Hematopoietic multipotent progenitor cell treated with erythropoietin and hydrocortisone succinate and interleukin-3 and kit ligand, for 17 days (in vitro differentiated cells): ENCODE results near the gene HERC4.

Source experiments
- DNase-seq: peaks from one replicate; pipeline ENCODE4 v3.0.0-alpha.2; 2015; ENCODE audit warnings: low spot score

The HERC4 gene, protein sequence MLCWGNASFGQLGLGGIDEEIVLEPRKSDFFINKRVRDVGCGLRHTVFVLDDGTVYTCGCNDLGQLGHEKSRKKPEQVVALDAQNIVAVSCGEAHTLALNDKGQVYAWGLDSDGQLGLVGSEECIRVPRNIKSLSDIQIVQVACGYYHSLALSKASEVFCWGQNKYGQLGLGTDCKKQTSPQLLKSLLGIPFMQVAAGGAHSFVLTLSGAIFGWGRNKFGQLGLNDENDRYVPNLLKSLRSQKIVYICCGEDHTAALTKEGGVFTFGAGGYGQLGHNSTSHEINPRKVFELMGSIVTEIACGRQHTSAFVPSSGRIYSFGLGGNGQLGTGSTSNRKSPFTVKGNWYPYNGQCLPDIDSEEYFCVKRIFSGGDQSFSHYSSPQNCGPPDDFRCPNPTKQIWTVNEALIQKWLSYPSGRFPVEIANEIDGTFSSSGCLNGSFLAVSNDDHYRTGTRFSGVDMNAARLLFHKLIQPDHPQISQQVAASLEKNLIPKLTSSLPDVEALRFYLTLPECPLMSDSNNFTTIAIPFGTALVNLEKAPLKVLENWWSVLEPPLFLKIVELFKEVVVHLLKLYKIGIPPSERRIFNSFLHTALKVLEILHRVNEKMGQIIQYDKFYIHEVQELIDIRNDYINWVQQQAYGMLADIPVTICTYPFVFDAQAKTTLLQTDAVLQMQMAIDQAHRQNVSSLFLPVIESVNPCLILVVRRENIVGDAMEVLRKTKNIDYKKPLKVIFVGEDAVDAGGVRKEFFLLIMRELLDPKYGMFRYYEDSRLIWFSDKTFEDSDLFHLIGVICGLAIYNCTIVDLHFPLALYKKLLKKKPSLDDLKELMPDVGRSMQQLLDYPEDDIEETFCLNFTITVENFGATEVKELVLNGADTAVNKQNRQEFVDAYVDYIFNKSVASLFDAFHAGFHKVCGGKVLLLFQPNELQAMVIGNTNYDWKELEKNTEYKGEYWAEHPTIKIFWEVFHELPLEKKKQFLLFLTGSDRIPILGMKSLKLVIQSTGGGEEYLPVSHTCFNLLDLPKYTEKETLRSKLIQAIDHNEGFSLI

DNA sequence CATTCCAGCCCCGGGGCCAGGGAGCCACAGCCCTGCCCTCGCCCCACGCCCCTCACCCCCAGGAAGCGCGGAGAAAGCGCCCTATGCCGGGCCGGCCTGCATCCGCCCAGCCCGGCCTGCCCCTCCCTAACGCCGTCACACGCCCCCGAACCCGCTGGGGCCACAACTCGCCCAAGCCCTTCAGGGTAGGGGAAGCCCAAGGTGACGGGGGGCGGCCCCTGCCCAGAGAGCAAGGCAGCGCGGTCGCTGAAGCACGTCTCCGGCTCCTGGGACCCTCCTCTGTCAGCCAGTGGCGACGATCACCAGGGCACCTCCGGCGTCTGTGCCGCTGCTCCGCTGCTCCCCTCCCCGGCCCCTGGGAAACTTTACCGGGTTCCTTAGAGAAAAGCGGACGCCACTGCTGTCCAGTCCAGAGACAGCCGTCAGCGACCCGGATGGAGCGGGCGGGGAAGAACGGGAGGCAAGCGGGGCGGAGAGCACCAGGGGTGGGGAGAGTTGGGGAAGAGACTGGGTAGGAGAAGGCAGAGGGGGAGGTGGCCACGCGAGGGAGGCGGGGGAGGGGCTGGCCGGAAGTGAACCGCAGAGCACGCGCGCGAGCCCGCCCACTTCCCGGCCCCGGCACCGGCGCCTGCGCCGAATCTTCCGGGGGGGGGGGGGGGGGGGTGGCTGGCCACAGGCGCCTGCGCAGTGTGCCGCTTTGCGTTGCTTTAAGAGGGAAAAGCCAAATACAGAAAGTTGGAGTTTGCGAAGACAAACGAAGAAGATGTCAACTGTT lies at the start of gene HERC4:
Gene HERC4 (minus strand): TSS at position 509 of the 775 bp plus-strand sequence. CDS start 2,175 bp downstream, outside the sequence.
- DNase-seq, result peak; percentile 90

DNA sequence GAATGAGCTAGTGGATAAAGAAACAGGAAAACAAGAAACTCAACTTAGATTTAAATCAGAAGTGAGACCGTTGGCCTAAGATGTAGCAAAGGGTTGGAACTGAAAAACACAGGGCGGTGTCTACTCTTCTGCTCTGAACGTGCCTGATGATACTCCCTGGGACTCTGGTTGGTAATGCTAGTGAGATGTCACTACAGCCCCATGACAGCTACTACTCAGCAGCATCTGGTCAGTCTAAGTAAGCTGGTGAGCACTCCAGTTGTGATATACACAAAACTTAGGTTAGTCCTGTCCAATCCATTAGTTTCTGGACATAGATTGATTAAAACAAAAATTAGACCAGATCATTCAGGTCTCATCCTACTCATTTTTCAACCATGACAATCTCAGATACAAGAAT lies 49.6 kb upstream of the HERC4 start:
- no peak for DNase-seq

DNA sequence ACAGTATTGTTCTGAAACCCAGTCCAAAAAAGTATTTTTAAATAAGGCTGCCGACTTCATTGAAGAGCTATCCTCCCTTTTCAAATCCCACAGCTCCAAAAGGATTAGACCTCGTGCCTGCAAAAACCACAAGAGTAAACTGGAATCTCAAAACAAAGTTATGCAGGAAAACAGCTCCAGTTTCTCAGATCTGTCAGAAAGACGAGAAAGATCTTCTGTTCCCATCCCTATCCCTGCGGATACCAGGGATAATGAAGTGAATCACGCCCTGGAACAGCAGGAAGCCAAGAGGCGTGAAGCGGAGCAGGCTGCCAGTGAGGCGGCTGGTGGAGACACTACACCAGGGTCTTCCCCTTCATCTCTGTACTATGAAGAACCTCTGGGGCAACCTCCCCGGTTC lies 46.8 kb upstream of the HERC4 start:
- no peak for DNase-seq

DNA sequence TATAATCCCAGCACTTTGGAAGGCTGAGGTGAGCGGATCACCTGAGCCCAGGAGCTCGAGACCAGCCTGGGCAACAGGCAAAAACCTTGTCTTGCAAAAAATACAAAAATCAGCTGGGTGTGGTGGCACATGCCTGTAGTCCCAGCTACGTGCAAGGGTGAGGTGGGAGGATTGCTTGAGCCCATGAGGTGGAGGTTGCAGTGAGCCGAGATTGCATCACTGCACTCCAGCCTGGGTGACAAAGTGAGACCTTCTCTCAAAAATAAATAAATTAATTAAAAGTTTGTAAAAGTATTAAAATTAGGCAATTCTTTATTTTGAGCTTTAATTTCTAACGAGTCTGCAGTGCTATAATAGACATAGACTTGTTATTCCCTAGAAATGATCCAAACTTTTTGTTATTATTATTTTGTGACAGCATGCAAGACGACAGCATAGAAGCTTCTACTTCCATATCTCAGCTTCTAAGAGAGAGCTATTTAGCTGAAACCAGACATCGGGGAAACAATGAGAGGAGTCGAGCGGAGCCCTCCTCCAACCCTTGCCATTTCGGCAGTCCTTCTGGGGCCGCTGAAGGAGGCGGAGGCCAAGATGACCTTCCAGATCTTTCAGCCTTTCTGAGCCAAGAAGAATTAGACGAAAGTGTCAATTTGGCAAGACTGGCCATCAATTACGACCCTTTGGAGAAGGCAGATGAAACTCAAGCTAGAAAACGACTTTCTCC lies 46.1 kb upstream of the HERC4 start:
- no peak for DNase-seq

DNA sequence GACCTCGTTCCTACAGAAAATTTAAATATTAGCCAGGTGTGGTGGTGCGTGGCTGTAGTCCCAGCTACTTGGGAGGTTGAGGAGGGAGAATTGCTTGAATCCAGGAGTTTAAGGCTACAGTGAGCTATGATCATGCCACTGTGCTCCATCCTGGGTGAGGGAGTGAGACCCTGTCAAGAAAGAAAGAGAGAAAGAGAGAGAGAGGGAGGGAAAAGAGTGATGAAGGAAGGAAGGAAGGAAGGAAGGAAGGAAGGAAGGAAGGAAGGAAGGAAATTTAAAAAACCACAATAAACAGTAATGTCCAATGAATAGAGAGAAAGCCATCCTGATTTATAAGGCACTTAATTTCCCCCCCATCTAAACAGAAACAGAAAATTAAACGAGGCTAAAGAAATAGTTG lies 43.6 kb upstream of the HERC4 start:
- DNase-seq, result no peak

DNA sequence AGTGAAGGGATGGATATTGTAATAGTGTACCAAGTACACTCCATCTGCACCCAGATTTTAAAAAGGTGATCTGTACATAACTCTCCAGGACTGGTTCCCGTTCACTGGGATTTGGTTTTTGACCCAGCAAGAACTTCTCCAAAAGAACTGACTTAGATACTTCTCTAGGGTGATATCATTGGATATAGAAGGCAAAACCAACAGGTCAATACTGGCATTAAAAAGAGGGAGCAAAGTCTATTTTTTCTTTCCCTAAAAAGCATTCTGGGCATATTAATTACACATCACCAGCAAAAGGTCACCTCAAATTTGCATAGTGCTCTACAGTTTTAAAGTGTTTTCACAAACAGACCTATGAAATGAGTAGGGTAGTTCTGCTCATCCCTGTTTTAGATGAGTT lies 37.8 kb upstream of the HERC4 start:
- DNase-seq, result no peak

DNA sequence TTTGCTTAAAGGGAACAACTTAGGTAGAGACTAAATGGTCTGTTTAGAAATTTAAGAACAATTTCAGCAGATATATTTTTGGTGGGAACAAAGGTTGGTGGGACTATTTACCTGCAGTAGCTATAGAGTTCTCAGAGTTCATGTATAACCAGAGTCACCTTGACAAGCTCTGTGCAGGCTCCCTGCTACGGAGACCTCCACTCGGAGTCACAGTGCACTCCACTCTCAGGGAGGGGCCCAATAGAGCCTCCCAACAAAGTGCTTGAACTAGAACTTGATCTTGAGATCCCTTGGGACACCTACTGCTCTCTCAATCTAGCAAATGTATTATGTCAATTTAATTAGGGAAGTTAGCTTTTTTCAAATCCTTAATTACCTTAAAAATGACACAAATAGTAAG lies 36.5 kb upstream of the HERC4 start:
- no peak for DNase-seq

DNA sequence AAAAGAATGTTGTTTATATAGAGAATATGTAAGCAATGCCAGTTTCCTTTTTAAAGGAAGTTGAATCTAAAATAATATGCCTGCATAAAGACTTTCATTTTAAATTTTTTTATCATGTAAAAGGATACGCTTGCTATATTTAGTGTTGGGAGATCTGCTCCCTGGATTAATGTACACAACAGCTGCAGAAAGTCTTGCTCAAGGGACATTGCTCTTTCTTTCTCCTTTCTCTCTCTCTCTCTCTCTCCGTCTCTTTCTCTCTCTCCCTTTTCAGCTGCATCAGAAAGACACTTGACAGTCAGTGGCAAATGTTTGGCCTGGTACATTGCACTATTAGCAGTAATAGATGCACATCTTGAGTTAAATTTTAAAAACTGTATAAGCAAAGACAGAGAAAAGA lies 34.9 kb upstream of the HERC4 start:
- no peak for DNase-seq

DNA sequence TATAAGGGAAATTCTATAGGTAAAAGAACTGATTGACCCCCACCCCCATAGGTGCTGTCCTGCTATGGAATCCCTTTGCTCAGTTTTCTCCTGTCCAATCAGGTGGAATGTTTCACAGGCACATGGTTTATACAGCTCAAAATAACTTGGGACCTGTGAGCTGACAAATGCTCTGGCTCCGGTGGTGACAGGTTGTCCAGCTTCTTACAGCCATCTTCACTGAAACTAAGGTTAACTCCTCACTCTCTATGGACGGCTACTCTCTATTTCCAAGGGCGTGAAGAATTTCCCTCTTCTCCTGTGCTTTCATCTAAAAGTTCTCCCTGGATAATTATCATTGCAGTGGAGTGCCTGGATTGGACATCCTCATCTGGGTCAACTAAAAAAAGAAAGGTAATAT lies 34.2 kb upstream of the HERC4 start, which contains the start of gene MYPN:
Gene MYPN (plus strand): TSS at position 158 of the 400 bp plus-strand sequence. CDS start 11,951 bp downstream, outside the sequence.
- no peak for DNase-seq

DNA sequence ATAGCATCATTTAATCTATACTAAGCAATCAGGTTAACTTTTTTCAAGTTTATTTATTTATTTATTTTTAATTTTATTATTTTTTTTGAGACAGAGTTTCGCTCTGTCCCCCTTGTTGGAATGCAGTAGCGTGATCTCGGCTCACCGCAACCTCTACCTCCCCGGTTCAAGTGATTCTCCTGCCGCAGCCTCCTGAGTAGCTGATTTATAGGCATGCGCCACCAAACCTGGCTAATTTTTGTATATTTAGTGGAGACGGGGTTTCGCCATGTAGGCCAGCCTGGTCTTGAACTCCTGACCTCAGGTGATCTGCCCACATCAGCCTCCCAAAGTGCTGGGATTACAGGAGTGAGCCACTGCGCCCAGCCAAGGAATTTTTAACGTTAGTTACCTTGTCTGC lies 33.6 kb upstream of the HERC4 start:
- DNase-seq, result no peak

DNA sequence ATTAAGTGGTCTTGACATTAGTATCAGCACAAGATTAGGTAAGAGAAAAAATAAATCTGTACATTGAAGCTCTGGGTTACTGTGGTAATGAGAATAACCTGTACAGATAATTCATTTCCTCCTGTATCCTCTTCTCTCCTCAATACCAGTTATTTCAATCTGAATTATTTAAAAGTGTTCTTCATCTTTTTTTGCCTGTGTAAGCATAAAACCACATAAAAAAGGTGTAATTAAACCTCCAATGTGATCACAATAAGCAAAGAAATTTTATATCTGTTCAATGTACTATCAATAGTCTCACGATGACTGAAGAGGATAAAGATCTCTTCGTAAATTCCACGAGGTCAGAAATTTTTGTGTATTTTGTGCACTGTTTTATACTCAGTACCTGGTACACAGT lies 33.0 kb upstream of the HERC4 start:
- DNase-seq, result no peak

DNA sequence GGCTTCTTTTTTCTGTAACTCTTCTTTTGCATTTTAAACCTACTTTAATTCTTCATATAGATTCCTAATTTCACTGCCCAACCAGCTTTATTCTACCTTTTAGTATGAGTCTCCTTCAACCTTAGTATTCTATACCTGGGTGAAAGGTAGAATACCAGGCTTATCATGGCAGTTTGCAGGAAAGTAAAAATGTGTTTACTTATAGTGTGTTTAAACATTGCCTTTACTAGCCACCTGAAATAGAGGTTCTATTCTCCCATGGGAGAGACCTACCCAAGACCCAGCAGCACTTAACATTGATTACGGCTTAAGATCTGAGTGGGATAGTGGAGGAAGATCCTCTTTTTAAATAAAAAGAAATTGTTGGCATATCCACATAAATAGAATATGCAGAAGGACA lies 32.6 kb upstream of the HERC4 start:
- DNase-seq, result no peak

DNA sequence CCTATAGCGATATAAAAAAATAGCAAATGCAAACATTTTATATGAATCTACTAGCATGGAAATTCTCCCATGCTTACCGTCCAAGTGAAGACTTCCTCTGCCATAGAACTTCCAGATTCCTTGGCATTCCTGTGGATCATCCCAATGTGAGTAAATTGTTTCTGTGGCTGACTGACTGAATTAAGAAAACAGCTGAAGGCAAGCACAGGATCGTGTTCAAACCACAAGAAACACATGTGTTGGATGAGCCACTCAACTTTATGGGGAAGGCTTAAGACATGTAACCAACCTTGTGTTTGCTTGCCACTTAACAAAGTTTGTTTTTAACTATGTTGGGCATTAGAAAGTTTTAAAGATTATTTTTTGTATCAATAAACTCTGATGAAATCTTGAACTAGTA lies 31.6 kb upstream of the HERC4 start:
- no peak for DNase-seq

DNA sequence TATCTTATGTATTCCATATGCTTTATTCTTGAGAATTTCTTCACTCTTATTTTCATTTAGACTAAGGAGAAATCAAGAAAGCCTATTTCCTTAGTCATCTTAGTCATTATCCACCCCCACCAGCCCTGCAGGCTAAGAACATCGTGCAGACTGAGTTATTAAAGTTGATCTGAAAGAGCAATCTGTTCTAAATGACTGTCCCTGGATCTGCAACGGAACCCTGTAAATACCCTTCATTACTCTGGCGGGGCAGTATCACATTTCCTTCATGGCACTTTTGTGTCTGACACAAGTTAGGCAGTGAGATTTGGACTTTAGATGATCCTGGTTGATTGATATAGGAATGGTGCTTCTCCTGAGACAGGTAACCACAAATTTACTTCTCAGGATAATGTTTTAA lies 30.7 kb upstream of the HERC4 start:
- DNase-seq, result no peak

DNA sequence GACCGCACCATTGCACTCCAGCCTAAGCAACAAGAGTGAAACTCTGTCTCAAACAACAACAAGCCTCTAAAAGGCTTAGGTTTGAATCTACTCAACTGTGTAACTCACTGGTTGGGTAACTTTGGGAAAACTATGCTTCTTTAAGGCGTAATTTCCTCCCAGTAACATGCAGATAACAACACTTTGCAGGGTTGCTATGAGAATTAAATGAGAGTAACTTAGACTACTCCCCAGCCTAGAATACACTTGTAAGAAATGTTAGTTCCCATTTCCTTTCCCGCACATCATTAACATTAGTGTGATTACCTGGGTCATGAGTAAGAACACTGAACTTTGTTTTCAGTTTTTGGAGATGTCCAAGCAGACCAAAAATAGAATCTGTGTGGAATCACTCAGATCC lies 28.8 kb upstream of the HERC4 start:
- DNase-seq, result no peak

DNA sequence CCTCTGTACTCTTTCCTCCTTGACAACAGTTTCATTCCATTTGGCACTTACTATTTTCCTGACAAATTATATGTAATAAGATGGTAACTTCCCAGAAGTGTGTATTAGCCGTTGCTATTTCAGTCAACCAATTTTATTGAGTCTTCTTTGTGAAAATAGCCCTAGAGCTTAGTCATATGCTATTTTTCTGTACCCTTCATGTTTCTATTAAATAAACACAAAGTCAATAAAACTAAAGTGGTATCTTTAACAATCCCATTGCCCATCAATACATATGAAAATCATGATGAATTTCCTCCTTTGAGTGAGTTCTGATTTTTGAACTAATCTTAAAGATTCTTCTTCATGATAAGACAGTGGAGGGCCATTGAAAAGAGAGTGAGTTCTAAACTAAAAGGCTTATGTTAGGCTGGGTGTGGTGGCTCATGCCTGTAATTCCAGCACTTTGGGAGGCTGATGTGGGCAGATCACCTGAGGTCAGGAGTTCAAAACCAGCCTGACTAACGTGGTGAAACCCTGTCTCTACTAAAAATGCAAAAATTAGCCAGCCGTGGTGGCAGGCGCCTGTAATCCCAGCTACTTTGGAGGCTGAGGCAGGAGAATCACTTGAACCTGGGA lies 28.3 kb upstream of the HERC4 start:
- no peak for DNase-seq

DNA sequence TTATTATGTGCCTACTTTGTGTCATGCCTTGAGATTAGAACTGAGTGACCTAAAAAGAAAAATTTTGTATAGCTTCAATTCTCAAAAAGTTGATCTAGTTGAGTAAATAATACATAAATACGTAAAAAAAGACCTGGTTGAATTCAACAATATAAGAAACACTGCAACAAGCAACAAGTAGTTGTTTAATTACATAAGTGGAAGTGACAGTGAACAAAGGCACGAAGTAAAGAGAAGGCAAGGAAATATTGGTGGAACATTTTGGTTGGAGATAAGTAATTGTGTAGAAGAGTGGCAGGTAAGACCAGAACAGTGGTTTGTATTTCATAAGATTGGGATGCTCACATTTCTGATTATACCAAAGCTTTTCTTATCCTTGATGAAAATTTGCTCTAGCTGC lies 26.0 kb upstream of the HERC4 start:
- no peak for DNase-seq

DNA sequence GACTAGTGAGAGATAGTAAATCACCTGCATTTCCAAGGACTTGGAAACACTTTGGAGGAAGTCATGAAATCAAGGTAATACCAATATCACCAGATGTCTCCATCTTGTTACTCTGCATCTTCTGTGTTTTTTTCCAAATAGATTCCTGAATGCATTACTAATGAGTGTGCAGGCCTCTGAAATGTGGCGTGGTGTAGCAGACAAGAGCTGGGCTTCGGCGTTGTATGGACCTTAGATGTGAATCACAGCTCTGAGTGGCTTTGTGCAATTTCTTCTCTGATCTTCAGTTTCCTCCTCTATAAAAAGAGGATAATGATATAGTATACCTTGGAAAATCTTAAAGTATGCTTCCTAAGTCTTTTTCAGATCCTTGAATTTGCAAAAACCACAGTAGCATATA lies 24.7 kb upstream of the HERC4 start:
- DNase-seq, result no peak

DNA sequence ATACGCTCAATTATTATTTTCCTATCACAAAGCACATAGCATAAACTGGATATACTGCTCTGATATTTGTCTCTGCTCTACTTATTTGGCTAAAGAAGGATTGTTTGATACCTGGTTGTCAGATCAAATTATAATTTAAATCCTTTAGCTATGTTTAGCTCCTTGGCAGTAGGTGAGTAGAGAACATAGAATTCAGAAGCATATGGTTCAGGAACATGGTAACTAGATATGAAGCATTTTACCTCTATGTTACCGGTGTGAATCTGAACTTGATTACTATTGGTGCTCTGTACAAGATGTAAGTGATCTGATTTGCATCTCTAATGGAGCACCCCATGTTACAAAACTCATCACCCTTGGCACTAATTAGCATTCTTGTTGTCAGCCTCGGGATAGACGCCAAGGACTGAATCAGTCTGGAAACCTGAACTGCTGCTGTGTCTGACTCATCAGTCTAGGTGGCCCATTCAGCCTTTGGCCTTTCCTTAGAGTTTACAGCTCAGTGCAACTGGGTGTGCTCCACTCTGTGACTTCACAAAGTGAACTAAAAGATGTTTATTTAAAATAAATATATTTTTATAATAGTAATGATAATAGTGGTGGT lies 21.9 kb upstream of the HERC4 start:
- no peak for DNase-seq

DNA sequence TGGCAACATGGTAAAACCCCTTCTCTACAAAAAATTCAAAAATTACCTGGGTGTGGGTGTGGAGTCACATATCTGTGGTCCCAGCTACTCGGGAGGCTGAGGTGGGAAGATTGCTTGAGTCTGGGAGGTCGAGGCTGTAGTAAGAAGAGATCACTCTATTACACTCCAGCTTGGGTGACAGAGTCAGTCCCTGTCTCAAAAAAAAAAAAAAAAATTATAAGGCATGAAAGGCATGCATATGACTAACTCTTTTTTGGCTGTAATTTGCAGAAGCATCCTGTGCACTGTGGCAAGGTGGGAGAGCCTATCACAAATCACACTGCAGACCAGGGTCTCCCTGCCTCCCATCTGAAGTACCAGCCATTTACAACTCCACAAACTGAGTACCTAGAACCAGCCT lies 20.1 kb upstream of the HERC4 start:
- DNase-seq, result no peak

DNA sequence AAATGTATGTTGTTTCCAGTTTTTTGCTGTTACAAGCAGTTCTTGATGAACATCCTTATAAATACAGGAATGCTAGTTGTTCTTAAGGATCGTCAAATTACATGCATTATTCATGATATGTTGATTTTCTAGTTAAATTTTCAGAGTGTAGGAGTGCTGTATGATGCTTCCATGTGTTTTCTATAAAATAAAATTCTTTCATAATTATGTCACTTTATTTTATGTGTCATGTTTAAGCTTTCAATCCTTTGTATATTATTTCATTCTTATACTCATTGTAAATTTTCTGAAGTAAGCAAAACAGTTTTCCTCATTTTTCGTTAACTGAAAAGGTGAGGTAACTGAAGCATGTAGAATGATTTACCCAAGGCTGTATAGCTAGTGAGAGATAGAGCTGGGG lies 17.4 kb upstream of the HERC4 start:
- DNase-seq, result no peak
